Upper lobe of right lung (tissue), 1 donor: ENCODE data around the gene SKOR2. TPM values are rescaled to one million over a fixed set of nuclear protein-coding genes. Genes with fewer than 3 reads are reported as not detected.

Experiments used
- ATAC-seq: fragments of 200-7000 bp; cut with Tn5 transposase; one replicate; pipeline ENCODE4 v1.9.1; 2020; ENCODE audit warnings: mild to moderate bottlenecking, moderate library complexity
- DNase-seq: peaks from one replicate; pipeline ENCODE4 v3.0.0-alpha.2; 2020
- H3K27ac ChIP-seq: fragments of 200-600 bp; one replicate; pipeline ENCODE4 v1.8.0; 2022
- H3K27me3 ChIP-seq: fragments of 200-600 bp; one replicate; pipeline ENCODE4 v1.8.0; 2022; ENCODE audit warnings: mild to moderate bottlenecking
- H3K36me3 ChIP-seq: fragments of 200-600 bp; one replicate; pipeline ENCODE4 v1.8.0; 2022
- H3K4me1 ChIP-seq: fragments of 200-600 bp; one replicate; pipeline ENCODE4 v1.8.0; 2022
- H3K4me3 ChIP-seq: fragments of 200-600 bp; one replicate; pipeline ENCODE4 v1.8.0; 2022; ENCODE audit warnings: mild to moderate bottlenecking
- H3K9me3 ChIP-seq: fragments of 200-600 bp; one replicate; pipeline ENCODE4 v1.8.0; 2022
- intact Hi-C: fragments of 100-400 bp; cut with DNase I; formaldehyde crosslinking; loops from one replicate; pipeline ENCODE4 v1.11.0; 2022
- total RNA-seq: library from RNA; stranded (reverse); fragmentation: NEBNext Ultra II Directional; extraction: Animal tissue kit (Norgen Biotek cat#: 25700); gene quantifications from one replicate; pipeline ENCODE4 v1.2.1, GENCODE V29; 2021
- TF ChIP-seq, protein P1 (sequence below): fragments of 200-600 bp; IDR thresholded peaks from one replicate; pipeline ENCODE4 v1.8.0; 2022; ENCODE audit warnings: antibody characterized with exemption
- donor health status: DM: no; HTN: yes; CAD: no; lungs with severe emphysema.

Gene SKOR2
- total RNA-seq, 1 donor from 2014 or later: not detected

DNA sequence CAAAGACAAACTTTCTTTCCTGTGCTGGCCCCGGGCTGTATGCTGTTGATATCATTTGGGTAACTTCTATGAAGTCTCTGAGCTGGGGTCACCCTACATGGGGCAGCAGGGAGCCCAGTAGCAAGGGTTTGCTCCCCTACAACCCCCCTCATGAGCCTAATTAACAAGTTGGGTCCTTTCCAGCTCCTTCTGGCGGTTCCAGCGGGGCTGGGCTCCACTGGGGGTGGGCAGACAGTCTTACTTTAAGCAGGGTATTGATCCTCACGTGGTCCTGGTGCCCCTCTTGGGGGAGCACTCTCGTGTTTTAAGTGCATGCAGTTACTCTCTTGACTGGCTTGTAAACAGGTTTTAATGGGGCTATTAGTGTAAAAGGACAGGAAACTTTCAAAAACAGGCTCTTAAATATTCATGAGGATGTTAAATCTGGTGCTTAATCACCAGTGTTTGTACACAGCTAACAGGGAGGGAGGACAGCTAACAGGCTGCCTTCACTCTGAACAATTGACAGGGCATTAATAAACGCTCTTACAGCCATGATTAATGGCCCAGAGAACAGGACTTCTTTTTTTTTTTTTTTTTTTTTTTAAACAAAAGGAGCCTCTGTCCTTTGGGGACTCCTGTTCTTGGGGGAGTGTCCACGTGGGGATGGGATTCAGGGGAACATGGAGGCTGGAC, 36.6 kb upstream of the SKOR2 start:
- Histone ChIP-seq H3K4me3 (no peak overlapping the region), H3K27ac (no peak overlapping the region), H3K36me3 (no peaks in the 10 kb centered on the region), H3K27me3 (no peaks in the 10 kb centered on the region), H3K4me1 (no peaks in the 10 kb centered on the region), H3K9me3 (no peaks in the 10 kb centered on the region)
- intact Hi-C loops: no loop called here
- TF ChIP-seq, protein P1, sequence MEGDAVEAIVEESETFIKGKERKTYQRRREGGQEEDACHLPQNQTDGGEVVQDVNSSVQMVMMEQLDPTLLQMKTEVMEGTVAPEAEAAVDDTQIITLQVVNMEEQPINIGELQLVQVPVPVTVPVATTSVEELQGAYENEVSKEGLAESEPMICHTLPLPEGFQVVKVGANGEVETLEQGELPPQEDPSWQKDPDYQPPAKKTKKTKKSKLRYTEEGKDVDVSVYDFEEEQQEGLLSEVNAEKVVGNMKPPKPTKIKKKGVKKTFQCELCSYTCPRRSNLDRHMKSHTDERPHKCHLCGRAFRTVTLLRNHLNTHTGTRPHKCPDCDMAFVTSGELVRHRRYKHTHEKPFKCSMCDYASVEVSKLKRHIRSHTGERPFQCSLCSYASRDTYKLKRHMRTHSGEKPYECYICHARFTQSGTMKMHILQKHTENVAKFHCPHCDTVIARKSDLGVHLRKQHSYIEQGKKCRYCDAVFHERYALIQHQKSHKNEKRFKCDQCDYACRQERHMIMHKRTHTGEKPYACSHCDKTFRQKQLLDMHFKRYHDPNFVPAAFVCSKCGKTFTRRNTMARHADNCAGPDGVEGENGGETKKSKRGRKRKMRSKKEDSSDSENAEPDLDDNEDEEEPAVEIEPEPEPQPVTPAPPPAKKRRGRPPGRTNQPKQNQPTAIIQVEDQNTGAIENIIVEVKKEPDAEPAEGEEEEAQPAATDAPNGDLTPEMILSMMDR: no peak
- DNase-seq (no peak), ATAC-seq (no peak)

DNA sequence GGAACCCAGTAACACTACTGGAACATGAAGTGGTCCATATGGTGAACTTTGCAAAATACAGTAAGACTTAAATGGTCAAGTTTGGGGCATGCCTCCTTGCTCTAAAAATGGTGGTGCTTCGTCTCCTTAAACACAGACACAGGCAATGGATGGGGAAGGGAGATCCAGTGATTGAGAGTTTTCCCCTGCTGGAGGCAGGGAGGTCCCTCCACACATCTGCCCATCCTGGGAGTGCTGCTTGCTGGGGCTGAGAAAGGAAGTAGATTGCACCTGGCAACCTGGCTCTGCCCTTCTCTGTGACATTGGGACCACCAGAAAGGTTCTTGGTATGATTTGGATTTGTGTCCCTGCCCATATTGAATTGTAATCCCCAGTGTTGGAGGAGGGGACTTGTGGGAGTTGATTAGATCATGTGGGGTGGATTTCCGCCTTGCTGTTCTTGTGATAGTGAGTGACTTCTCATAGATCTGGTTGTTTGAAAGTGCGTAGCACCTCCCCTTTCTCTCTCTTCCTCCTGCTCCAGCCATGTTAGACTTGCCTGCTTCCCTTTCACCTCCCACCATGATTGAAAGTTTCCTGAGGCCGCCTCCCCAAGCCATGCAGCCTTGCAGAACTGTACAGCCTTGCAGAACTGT, 35.4 kb upstream of the SKOR2 start:
- no peak overlapping the region for H3K4me3 ChIP-seq
- TF ChIP-seq, protein P1: no peak
- H3K36me3 ChIP-seq: no peaks in the 10 kb centered on the region
- no peak overlapping the region for H3K27ac ChIP-seq
- H3K27me3 ChIP-seq: no peaks in the 10 kb centered on the region
- H3K9me3 ChIP-seq: no peaks in the 10 kb centered on the region
- no peak for DNase-seq
- ATAC-seq: no peak
- intact Hi-C loops: no loop called here
- H3K4me1 ChIP-seq: no peaks in the 10 kb centered on the region

DNA sequence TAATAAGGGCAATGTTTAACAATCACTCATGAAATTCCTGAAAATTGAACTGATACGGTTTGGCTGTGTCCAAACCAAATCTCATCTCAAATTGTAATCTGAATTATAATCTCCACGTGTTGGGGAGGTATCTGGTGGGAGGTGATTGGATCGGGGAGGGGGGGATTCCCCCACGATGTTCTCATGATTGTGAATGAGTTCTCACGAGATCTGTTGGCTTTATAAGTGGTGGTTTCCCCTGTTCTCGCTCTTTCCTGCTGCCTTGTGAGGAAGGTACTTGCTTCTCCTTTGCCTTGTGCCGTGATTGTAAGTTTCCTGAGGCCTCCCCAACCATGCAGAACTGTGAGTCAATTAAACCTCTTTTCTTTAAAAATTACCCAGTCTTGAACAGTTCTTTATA, 34.0 kb upstream of the SKOR2 start:
- intact Hi-C loops: no loop called here
- no peak for ATAC-seq
- no peaks in the 10 kb centered on the region for H3K27me3 ChIP-seq

GRCh38 chr18:47284721-47285395, 33.4 kb upstream of the SKOR2 start:
- no peaks in the 10 kb centered on the region for H3K9me3 ChIP-seq
- DNase-seq (no peak), ATAC-seq (no peak)
- H3K4me1 ChIP-seq: no peaks in the 10 kb centered on the region
- no peaks in the 10 kb centered on the region for H3K27me3 ChIP-seq
- no peaks in the 10 kb centered on the region for H3K36me3 ChIP-seq
- no peak overlapping the region for H3K27ac ChIP-seq
- TF ChIP-seq, protein P1: no peak
- intact Hi-C loops: no loop called here
- H3K4me3 ChIP-seq: no peak overlapping the region

More for the DNA sequence above, 34.0 kb upstream of the SKOR2 start:
- no peaks in the 10 kb centered on the region for H3K4me1 ChIP-seq
- no peak overlapping the region for H3K4me3 ChIP-seq
- H3K27ac ChIP-seq: no peak overlapping the region
- DNase-seq: no peak
- no peaks in the 10 kb centered on the region for H3K9me3 ChIP-seq
- TF ChIP-seq, protein P1: no peak
- no peaks in the 10 kb centered on the region for H3K36me3 ChIP-seq

DNA sequence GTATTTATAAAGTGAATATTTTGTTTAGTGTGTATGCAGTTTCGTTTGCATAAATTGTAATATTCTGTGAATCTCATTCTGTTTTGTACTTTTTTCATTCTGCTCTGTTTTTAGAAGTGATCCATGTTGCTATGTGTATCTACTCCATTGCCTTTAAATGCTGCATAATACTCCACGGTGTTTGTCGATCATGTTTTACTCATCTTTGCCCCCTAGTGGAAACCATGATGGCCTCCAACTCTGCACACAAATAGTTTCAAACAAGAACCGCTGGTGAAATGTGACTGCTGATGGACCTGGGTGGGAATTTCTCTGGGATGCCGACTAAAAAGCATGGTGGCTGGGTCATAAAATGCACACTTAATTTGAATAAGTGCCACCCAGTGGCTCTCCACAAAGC, 32.0 kb upstream of the SKOR2 start:
- no peaks in the 10 kb centered on the region for H3K27me3 ChIP-seq
- DNase-seq (no peak), ATAC-seq (no peak)
- no peak overlapping the region for H3K27ac ChIP-seq
- no peaks in the 10 kb centered on the region for H3K4me1 ChIP-seq
- H3K4me3 ChIP-seq: no peak overlapping the region
- H3K9me3 ChIP-seq: no peaks in the 10 kb centered on the region
- no peaks in the 10 kb centered on the region for H3K36me3 ChIP-seq
- TF ChIP-seq, protein P1: peak; percentile 37
- intact Hi-C loops: no loop called here
